A549 (cell line): ENCODE results near the gene ZNF263. TPM values are rescaled to one million over a fixed set of nuclear protein-coding genes. Genes with fewer than 3 reads are reported as not detected.
A peak's percentile ranks its signal among the peaks of the same experiment; 100 is the strongest.

ENCODE experiments used
- ATAC-seq, 2 experiments: fragments of 200-7000 bp in 1 of 2; fragments of >200 bp in 1 of 2; cut with Nextera tagmentation in 1 of 2; cut with Tn5 transposase in 1 of 2; 3 replicates each; pipeline versions ENCODE4 v1.8.0 to v1.9.1; 2018 to 2020; ENCODE audit warnings: mild to moderate bottlenecking in 1 of 2, moderate library complexity in 1 of 2
- CTCF ChIA-PET: fragments of 300-600 bp; sonication (Branson Sonifier 250); formaldehyde crosslinking; extraction: SDS; loops from one replicate; lab custom pipeline; 2021; ENCODE audit warnings: antibody characterized with exemption, inconsistent platforms; lab: Yijun Ruan, JAX
- POLR2A ChIA-PET: fragments of 350-600 bp; formaldehyde crosslinking; extraction: SDS; loops from one replicate; lab custom pipeline; 2021; ENCODE audit warnings: antibody characterized with exemption, inconsistent platforms; lab: Yijun Ruan, JAX
- DNase-seq, 2 experiments: peaks; one replicate each; pipeline versions ENCODE4 v3.0.0 to v3.0.0-alpha.2; 2011 to 2016; ENCODE audit warnings: low read depth in 1 of 2, low spot score in 1 of 2
- FAIRE-seq: peaks from 2 replicates; lab custom pipeline; 2011; peaks lifted over from hg19 to GRCh38; lab: Jason Lieb, UNC
- H3K27ac ChIP-seq, 2 experiments: fragments of >200 bp; sonication (Bioruptor Twin); formaldehyde crosslinking; 3 replicates each; pipeline ENCODE4 v1.5.1; 2016 to 2017
- H3K4me1 ChIP-seq: fragments of >200 bp; sonication (Bioruptor Twin); formaldehyde crosslinking; 3 replicates; pipeline ENCODE4 v1.6.1; 2016
- H3K4me2 ChIP-seq: fragments of >200 bp; sonication (Bioruptor Twin); formaldehyde crosslinking; 3 replicates; pipeline ENCODE4 v1.6.1; 2016
- H3K4me3 ChIP-seq: fragments of >200 bp; sonication (Bioruptor Twin); formaldehyde crosslinking; 3 replicates; pipeline ENCODE4 v1.5.1; 2016
- H3K9me3 ChIP-seq: fragments of >200 bp; sonication (Bioruptor Twin); formaldehyde crosslinking; 3 replicates; pipeline ENCODE4 v1.6.1; 2016
- EP300 ChIP-seq, 2 experiments: fragments of >200 bp; sonication (Bioruptor Twin); formaldehyde crosslinking; IDR thresholded peaks; 2 replicates in 1 of 2; 3 replicates in 1 of 2; pipeline ENCODE4 v1.6.1; 2016 to 2017
- FOSL2 ChIP-seq, 2 experiments: fragments of 450-650 bp in 1 of 2; fragments of >200 bp in 1 of 2; sonication (Bioruptor Twin) in 1 of 2; formaldehyde crosslinking; IDR thresholded peaks; 2 replicates each; pipeline versions ENCODE4 v1.5.0 to v1.6.1; 2016 to 2020; ENCODE audit warnings: mild to moderate bottlenecking in 1 of 2, moderate library complexity in 1 of 2
- HOXB13 ChIP-seq: fragments of 250-450 bp; sonication (Bioruptor Pico); IDR thresholded peaks from 2 replicates; pipeline ENCODE4 v1.5.0; 2020; ENCODE audit warnings: low read depth, mild to moderate bottlenecking, moderate library complexity
- KDM1A ChIP-seq: fragments of 200-600 bp; sonication (generic); IDR thresholded peaks from 2 replicates; pipeline ENCODE4 v1.6.1; 2016; ENCODE audit warnings: low read depth, mild to moderate bottlenecking
- NFE2L2 ChIP-seq: fragments of 150-350 bp; conservative IDR thresholded peaks from 2 replicates; pipeline ENCODE4 v1.6.1; 2014; ENCODE audit warnings: low read length
- NR3C1 ChIP-seq: fragments of >200 bp; sonication (Bioruptor Twin); formaldehyde crosslinking; IDR thresholded peaks from 3 replicates; pipeline ENCODE4 v1.6.1; 2017
- PHF8 ChIP-seq: fragments of 200-600 bp; sonication (generic); IDR thresholded peaks from 2 replicates; pipeline ENCODE4 v1.6.1; 2016; ENCODE audit warnings: low read depth, mild to moderate bottlenecking, antibody characterized with exemption, moderate library complexity, borderline replicate concordance
- RARB ChIP-seq: fragments of 250-450 bp; sonication (Bioruptor Pico); IDR thresholded peaks from 2 replicates; pipeline ENCODE4 v1.8.0; 2021; ENCODE audit warnings: mild to moderate bottlenecking, moderate library complexity
- SMC3 ChIP-seq: fragments of >200 bp; sonication (Bioruptor Twin); formaldehyde crosslinking; IDR thresholded peaks from 3 replicates; pipeline ENCODE4 v1.6.1; 2018; ENCODE audit warnings: inconsistent platforms
- ZC3H11A ChIP-seq: fragments of 450-650 bp; IDR thresholded peaks from 2 replicates; pipeline ENCODE4 v1.6.1; 2014; ENCODE audit warnings: antibody characterized with exemption, mild to moderate bottlenecking
- WGBS: methylation state at CpG from one replicate; pipeline ENCODE4 v1.1.6; 2017; ENCODE audit errors: missing lambda C conversion rate; 5-methylcytosine and 5-hydroxymethylcytosine counted together
- polyA plus RNA-seq, 4 experiments: library from polyadenylated mRNA; depleted of rRNA in 3 of 4; stranded (reverse); fragments of >200 nt; fragmentation: RNase III in 1 of 4; extraction: RNeasy Plus Mini Kit Qiagen cat#74134 plus additional on column Dnase treatment in 1 of 4; gene quantifications; 2 replicates in 3 of 4; 3 replicates in 1 of 4; pipeline ENCODE4 v1.2.3, GENCODE V29; 2011 to 2017
- TF ChIP-seq, protein P1 (sequence below): IDR thresholded peaks from 2 replicates; pipeline ENCODE4 v1.6.1; 2012
- TF ChIP-seq, protein P2 (sequence below): fragments of >200 bp; sonication (Bioruptor Twin); formaldehyde crosslinking; IDR thresholded peaks from 2 replicates; pipeline ENCODE4 v1.6.1; 2016
- TF ChIP-seq, protein P3 (sequence below): fragments of 250-450 bp; sonication (Bioruptor Pico); IDR thresholded peaks from 2 replicates; pipeline ENCODE4 v1.5.0; 2020; ENCODE audit warnings: low read depth, mild to moderate bottlenecking, moderate library complexity
- TF ChIP-seq, protein P4 (sequence below): IDR thresholded peaks from 2 replicates; pipeline ENCODE4 v1.6.1; 2012

Gene ZNF263
- polyA plus RNA-seq, 2 of the 4 experiments (the other 2 are of a cell fraction): 20.9 to 24.4 TPM

DNA sequence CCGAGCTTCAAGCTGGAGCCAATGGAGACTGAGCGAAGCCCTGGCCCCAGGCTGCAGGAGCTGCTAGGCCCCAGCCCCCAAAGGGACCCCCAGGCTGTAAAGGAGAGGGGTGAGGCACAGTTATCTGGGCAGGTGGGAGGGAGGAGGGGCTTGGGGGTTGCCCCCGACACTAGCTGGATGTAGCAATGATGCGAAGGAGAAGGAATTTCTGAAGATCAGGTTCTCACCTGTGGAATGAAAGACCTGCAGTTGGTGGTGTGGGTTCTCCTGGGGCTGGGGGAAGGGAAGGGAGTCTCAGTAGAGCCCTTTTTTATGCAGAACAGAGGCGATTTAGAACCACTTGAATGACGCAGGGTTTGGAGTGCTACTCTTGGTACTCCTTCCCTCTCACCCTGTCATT is 1.8 kb downstream of the ZNF263 start:
- peak overlapping the region; percentile 82; the same call in 2 of the 3 replicates for H3K4me2 ChIP-seq
- 98% methylated on average over 6 of the region's 6 CpGs for WGBS
- TF ChIP-seq, protein P1, sequence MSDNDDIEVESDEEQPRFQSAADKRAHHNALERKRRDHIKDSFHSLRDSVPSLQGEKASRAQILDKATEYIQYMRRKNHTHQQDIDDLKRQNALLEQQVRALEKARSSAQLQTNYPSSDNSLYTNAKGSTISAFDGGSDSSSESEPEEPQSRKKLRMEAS: no peak
- CTCF ChIA-PET: no interaction called here
- H3K4me3 ChIP-seq: peak overlapping the region; percentile 80; the same call in 2 of the 3 replicates
- H3K9me3 ChIP-seq: peaks cover 59% of the 10 kb centered on the region
- no peak for DNase-seq
- FAIRE-seq: no peak
- ATAC-seq: no peak
- POLR2A ChIA-PET: interaction anchor here (3.2 kb wide), 1 partner anchor 21 kb away, joined by 12 read pairs; the partner anchor contains the start of genes TIGD7 and ZNF75A
- no peak overlapping the region for H3K27ac ChIP-seq
- no peaks in the 10 kb centered on the region for H3K4me1 ChIP-seq

DNA sequence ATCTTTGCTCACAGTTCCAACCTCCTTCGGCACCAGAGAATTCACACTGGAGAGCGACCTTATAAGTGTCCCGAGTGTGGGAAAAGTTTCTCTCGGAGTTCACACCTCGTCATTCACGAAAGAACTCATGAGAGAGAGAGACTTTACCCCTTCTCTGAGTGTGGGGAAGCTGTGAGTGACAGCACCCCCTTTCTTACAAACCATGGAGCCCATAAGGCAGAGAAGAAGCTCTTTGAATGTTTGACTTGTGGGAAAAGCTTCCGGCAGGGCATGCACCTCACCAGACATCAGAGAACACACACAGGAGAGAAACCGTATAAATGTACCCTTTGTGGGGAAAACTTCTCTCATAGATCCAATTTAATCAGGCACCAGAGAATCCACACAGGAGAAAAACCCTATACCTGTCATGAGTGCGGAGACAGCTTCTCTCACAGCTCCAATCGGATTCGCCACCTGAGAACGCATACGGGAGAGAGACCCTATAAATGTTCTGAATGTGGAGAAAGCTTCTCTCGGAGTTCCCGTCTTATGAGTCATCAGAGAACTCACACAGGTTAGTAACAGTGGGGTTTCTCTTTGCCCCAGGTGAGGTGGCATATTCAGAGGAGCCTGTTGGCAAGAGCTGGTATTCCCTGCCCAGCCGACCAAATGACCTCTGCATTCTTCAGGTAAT is 6.8 kb downstream of the ZNF263 start:
- CTCF ChIA-PET: no interaction called here
- WGBS: 97% methylated on average over 16 of the region's 16 CpGs
- Histone ChIP-seq H3K4me1 (no peaks in the 10 kb centered on the region), H3K4me2 (no peak overlapping the region), H3K9me3 (peaks cover 98% of the 10 kb centered on the region), H3K4me3 (no peak overlapping the region), H3K27ac (no peak overlapping the region)
- POLR2A ChIA-PET: no interaction called here
- peak in 1 of 2 experiments; percentile 37 for DNase-seq
- TF ChIP-seq NFE2L2 (no peak), NR3C1 (no peak), PHF8 (no peak), KDM1A (0 out of 2 replicates have a peak, but pooled peaks have one; percentile 51), FOSL2 (IDR thresholded peaks at IDR 0.05) (no peak), FOSL2 (CRISPR knock-in tag; IDR thresholded peaks at IDR 0.05) (peak; percentile 60; the same call in 1 of the 2 replicates), EP300 (IDR thresholded peaks at IDR 0.05) (no peak)
- TF ChIP-seq, protein P2, sequence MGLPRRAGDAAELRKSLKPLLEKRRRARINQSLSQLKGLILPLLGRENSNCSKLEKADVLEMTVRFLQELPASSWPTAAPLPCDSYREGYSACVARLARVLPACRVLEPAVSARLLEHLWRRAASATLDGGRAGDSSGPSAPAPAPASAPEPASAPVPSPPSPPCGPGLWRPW: peak; percentile 47; the same call in 1 of the 2 replicates
- TF ChIP-seq, protein P3, sequence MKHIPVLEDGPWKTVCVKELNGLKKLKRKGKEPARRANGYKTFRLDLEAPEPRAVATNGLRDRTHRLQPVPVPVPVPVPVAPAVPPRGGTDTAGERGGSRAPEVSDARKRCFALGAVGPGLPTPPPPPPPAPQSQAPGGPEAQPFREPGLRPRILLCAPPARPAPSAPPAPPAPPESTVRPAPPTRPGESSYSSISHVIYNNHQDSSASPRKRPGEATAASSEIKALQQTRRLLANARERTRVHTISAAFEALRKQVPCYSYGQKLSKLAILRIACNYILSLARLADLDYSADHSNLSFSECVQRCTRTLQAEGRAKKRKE (CRISPR knock-in tag): no peak
- no peak for FAIRE-seq
- no peak for ATAC-seq

DNA sequence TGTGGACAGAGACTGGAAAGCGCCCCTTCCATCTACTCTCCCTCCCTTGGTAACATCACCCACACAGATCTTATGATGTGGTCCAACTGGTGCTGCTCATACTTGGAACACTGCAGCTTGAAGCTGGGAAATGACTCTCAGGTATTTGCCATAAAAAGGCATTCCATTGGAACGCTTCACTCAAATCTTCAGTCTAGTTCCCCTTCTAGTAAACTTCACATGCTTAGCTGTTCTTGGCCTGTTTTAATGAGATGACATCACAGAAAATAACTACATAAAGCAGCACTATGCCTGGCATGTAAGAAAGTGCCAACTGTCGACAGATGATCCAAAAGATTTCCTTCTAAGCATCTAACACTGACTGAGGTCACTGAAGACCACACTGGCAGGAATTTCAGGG is 9.3 kb downstream of the ZNF263 start:
- TF ChIP-seq ZC3H11A (no peak), SMC3 (no peak), EP300 (IDR thresholded peaks at IDR 0.05) (no peak), RARB (CRISPR knock-in tag) (no peak)
- TF ChIP-seq, protein P2: no peak
- TF ChIP-seq, all 56 proteins: peak for 0
- FAIRE-seq: no peak
- no peak overlapping the region for H3K4me3 ChIP-seq
- WGBS: 93% methylated on average over 3 of the region's 3 CpGs
- no peak for DNase-seq
- H3K4me2 ChIP-seq: no peak overlapping the region
- no peak for ATAC-seq
- CTCF ChIA-PET: interaction anchor here (1.2 kb wide), 1 partner anchor 13 kb away, joined by 5 read pairs; the partner anchor contains the start of genes TIGD7 and ZNF75A
- H3K4me1 ChIP-seq: no peaks in the 10 kb centered on the region
- H3K9me3 ChIP-seq: peaks cover 95% of the 10 kb centered on the region
- no peak overlapping the region for H3K27ac ChIP-seq
- POLR2A ChIA-PET: interaction anchor here (3.2 kb wide), 1 partner anchor 9 kb away, joined by 10 read pairs; the partner anchor contains the start of gene ZNF263

DNA sequence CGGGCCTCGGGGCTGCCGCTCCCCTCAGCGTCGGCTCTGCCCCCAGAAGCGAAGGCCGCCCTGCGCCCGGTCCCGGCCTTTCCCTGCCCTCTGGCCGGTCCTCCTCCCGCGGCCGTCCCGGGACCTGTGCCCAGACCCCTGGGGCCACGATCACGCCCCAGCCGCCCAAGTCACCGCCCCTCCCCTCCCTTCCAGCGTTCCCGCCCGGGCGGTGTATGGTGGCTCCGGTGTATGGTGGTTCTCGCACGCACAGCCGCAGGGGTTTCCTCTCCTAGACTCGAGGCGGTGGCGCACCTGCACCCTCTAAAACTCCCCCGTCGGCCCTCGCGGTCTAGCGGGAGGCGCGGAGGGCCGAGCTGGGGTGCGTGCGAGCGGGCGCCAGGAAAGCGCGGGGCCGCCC is 11.9 kb downstream of the ZNF263 start:
- FAIRE-seq (no peak), DNase-seq (no peak), ATAC-seq (no peak; a peak in 1 of 6 replicates)
- WGBS: 98% methylated on average over 37 of the region's 45 CpGs
- TF ChIP-seq, protein P4, sequence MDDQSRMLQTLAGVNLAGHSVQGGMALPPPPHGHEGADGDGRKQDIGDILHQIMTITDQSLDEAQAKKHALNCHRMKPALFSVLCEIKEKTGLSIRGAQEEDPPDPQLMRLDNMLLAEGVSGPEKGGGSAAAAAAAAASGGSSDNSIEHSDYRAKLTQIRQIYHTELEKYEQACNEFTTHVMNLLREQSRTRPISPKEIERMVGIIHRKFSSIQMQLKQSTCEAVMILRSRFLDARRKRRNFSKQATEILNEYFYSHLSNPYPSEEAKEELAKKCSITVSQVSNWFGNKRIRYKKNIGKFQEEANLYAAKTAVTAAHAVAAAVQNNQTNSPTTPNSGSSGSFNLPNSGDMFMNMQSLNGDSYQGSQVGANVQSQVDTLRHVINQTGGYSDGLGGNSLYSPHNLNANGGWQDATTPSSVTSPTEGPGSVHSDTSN: no peak
- TF ChIP-seq HOXB13 (CRISPR knock-in tag): no peak
- H3K4me1 ChIP-seq: no peaks in the 10 kb centered on the region
- H3K4me2 ChIP-seq: no peak overlapping the region
- H3K9me3 ChIP-seq: peaks cover 97% of the 10 kb centered on the region
- H3K4me3 ChIP-seq: no peak overlapping the region
- no peak overlapping the region for H3K27ac ChIP-seq
- POLR2A ChIA-PET: no interaction called here
- CTCF ChIA-PET: no interaction called here
